ENCODE data around the gene PARD3. TPM values are rescaled to one million over a fixed set of nuclear protein-coding genes. Genes with fewer than 3 reads are reported as not detected.

PARD3 gene
- total and polyA plus RNA-seq, 2 experiments from 2014 or later: 47.2 to 59.7 TPM

GRCh38 chr10:34155812-34156211 is 659.3 kb downstream of the PARD3 start:
- no peaks in the 10 kb centered on the region for H3K4me1 ChIP-seq (ENCODE audit: insufficient read depth)
- H3K4me3 ChIP-seq: no peak overlapping the region
- no peak for TF ChIP-seq EZH2 (IDR thresholded peaks at IDR 0.05; ENCODE audit: borderline replicate concordance)
- TF ChIP-seq CTCF (IDR thresholded peaks at IDR 0.05; ENCODE audit: poor library complexity): no peak
- TF ChIP-seq EZH2phosphoT487 (IDR thresholded peaks at IDR 0.05; ENCODE audit: low read depth, severe bottlenecking, unreplicated experiment): no peak
- no peaks in the 10 kb centered on the region for H3K36me3 ChIP-seq (replicated peaks; ENCODE audit: insufficient read depth, low read depth)
- no peaks in the 10 kb centered on the region for H4K20me1 ChIP-seq (ENCODE audit: insufficient read depth, poor library complexity, severe bottlenecking)
- H3K9me2 ChIP-seq (replicated peaks; ENCODE audit: insufficient read depth): no peaks in the 10 kb centered on the region
- H3K9me3 ChIP-seq (ENCODE audit: low read depth): no peaks in the 10 kb centered on the region
- H3K79me2 ChIP-seq: no peaks in the 10 kb centered on the region
- DNase-seq (ENCODE audit: low spot score): no peak
- H3K27me3 ChIP-seq: no peaks in the 10 kb centered on the region
- 93% methylated on average over 3 of the region's 3 CpGs for WGBS (ENCODE audit: low lambda C conversion rate, missing lambda C conversion rate)
- no peak overlapping the region for H3K4me2 ChIP-seq
- H2AFZ ChIP-seq: no peak overlapping the region
- no peak overlapping the region for H3K27ac ChIP-seq

GRCh38 chr10:34154383-34154900 is 660.7 kb downstream of the PARD3 start:
- H3K79me2 ChIP-seq: no peaks in the 10 kb centered on the region
- H3K4me2 ChIP-seq: no peak overlapping the region
- no peak for TF ChIP-seq CTCF (IDR thresholded peaks at IDR 0.05; ENCODE audit: poor library complexity)
- no peak for TF ChIP-seq EZH2phosphoT487 (IDR thresholded peaks at IDR 0.05; ENCODE audit: low read depth, severe bottlenecking, unreplicated experiment)
- no peak for TF ChIP-seq EZH2 (IDR thresholded peaks at IDR 0.05; ENCODE audit: borderline replicate concordance)
- no peak overlapping the region for H2AFZ ChIP-seq
- WGBS (ENCODE audit: low lambda C conversion rate, missing lambda C conversion rate): 75% methylated on average over 5 of the region's 5 CpGs
- H3K4me3 ChIP-seq: no peak overlapping the region
- no peak for DNase-seq (ENCODE audit: low spot score)
- H3K36me3 ChIP-seq (replicated peaks; ENCODE audit: insufficient read depth, low read depth): no peaks in the 10 kb centered on the region
- H4K20me1 ChIP-seq (ENCODE audit: insufficient read depth, poor library complexity, severe bottlenecking): no peaks in the 10 kb centered on the region
- no peaks in the 10 kb centered on the region for H3K9me2 ChIP-seq (replicated peaks; ENCODE audit: insufficient read depth)
- no peaks in the 10 kb centered on the region for H3K4me1 ChIP-seq (ENCODE audit: insufficient read depth)
- no peak overlapping the region for H3K27ac ChIP-seq
- H3K27me3 ChIP-seq: no peaks in the 10 kb centered on the region
- H3K9me3 ChIP-seq (ENCODE audit: low read depth): no peaks in the 10 kb centered on the region

GRCh38 chr10:34153663-34154382 is 661.3 kb downstream of the PARD3 start:
- WGBS (ENCODE audit: low lambda C conversion rate, missing lambda C conversion rate): 93% methylated on average over 4 of the region's 4 CpGs
- H3K4me2 ChIP-seq: no peak overlapping the region
- H3K4me3 ChIP-seq: no peak overlapping the region
- no peaks in the 10 kb centered on the region for H3K4me1 ChIP-seq (ENCODE audit: insufficient read depth)
- no peaks in the 10 kb centered on the region for H4K20me1 ChIP-seq (ENCODE audit: insufficient read depth, poor library complexity, severe bottlenecking)
- H3K27ac ChIP-seq: no peak overlapping the region
- no peaks in the 10 kb centered on the region for H3K9me2 ChIP-seq (replicated peaks; ENCODE audit: insufficient read depth)
- H2AFZ ChIP-seq: no peak overlapping the region
- H3K27me3 ChIP-seq: no peaks in the 10 kb centered on the region
- no peaks in the 10 kb centered on the region for H3K36me3 ChIP-seq (replicated peaks; ENCODE audit: insufficient read depth, low read depth)
- DNase-seq (ENCODE audit: low spot score): no peak
- TF ChIP-seq EZH2 (IDR thresholded peaks at IDR 0.05; ENCODE audit: borderline replicate concordance) (no peak), CTCF (IDR thresholded peaks at IDR 0.05; ENCODE audit: poor library complexity) (no peak), EZH2phosphoT487 (IDR thresholded peaks at IDR 0.05; ENCODE audit: low read depth, severe bottlenecking, unreplicated experiment) (no peak)
- H3K9me3 ChIP-seq (ENCODE audit: low read depth): no peaks in the 10 kb centered on the region
- H3K79me2 ChIP-seq: no peaks in the 10 kb centered on the region
